Measurements from ENCODE around the gene IL1RAPL1.

GRCh38 chrX:29348288-29348687, 761.0 kb downstream of the IL1RAPL1 start:
- TF ChIP-seq CTCF (IDR thresholded peaks at IDR 0.05; ENCODE audit: poor library complexity, severe bottlenecking) (no peak), EZH2 (IDR thresholded peaks at IDR 0.05; ENCODE audit: borderline replicate concordance, insufficient read depth, low read length, poor library complexity, severe bottlenecking) (no peak), EP300 (conservative IDR thresholded peaks at IDR 0.05; ENCODE audit: poor library complexity, severe bottlenecking) (no peak), POLR2AphosphoS5 (IDR thresholded peaks at IDR 0.05) (no peak)
